GM19324 (cell line): Measurements from ENCODE around the gene INPP5A.
"Not testable (repeated sequence)": the region's sequence is repeated elsewhere in the genome, so short reads cannot be mapped to it uniquely, and the experiment has no call there.

Experiments used
- ATAC-seq: cut with Tn5 transposase; IDR thresholded peaks from one replicate; pipeline ENCODE4 v1.9.1; 2021; ENCODE audit warnings: mild to moderate bottlenecking, moderate library complexity; ENCODE audit not compliant: unreplicated experiment, low FRiP score

Gene INPP5A

DNA sequence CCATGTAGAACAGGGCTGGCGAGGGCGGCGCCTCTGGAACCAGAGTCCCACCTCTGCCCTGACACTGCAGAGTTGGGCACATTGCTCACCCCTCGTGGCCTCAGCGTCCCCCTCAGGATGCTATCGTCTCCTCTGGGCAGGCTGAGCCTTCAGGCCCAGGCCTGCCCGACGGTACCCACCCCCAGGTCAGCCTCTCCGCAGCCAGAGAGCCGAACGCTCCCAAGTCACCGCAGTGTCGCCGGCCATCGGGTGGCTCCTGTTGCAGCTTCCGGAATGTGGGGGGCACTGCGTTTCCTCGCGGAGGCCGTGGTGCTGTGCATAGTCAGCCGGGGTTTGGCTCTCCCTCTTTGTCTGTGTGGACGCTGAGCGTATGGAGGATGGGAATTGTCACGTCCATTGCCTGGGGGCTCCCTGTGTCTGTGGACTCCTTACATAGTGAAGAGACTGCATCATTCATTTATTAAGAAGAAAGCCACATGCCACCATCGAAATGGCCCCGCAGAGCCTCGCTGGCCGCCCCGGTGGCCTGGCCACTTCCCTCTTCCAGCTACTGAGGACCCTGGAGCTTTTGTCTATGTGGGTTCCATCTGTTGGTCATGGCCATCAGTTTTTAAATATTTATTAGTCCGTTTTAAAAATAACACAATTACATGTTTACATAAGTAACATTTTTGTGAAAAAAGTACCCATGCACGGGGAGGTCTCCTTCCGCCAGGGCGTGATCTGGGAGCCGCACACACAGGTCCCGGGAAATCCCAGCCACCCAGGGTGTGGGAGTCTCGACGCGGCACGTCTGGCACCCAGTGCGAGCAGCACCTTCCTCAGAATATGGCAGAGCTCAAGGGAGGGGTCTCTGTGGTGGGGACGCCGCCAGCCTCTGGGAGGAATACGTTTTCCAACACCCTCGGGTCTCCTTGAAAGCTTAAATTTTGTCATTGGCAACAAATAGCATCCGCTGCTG lies 232.8 kb downstream of the INPP5A start:
- no peak for ATAC-seq

DNA sequence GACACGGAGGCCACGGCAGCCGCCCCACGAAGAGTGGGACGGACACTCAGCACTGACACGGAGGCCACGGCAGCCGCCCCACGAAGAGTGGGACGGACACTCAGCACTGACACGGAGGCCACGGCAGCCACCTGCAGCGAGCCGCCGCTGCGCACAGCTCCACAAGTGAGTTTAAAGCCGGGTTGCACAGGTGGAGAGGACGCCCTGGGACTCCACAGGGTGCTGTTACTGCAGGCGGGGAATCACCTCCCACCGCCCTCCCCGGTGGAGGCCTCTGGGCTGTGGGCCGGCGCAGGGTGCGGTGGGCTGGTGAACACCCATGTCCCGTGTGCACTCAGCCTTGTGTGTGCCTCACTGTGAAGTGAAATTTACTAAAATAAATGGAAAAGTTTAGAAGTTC lies 235.2 kb downstream of the INPP5A start:
- not testable (repeated sequence) for ATAC-seq

DNA sequence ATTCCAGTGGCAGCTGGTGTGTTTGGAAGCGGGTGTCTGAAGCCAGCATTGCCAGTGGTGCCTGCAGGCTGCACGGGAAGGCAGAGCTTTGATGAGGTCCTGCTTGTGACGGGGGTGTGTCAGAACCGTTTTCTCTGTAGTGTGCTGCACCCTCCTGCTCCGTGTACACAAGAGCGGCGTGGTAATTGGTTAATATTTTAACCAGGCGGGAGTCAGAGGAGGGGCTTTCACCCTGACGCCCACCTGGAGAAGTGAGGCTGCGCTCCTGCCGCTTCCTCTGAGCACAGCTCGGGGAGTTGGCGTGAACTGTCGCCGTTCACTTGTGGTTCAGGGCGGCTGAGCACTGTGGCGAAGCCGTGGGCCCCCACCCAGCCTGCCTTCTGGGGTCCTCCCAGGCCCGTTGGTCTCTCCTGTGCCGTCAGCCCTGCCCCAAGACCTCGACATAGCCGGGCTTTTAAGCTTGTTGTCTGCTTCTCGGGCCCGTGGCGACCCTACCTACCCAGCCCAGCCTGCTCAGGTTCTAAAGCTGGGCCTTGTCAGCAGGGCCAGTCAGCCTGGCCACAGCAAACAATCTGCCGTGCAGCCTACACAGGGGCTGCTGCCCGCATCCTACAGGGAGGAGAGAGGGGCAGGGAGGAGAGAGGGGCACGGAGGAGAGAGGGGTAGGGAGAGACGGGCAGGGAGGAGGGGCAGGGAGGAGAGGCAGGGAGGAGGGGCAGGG lies 236.8 kb downstream of the INPP5A start:
- no peak for ATAC-seq

DNA sequence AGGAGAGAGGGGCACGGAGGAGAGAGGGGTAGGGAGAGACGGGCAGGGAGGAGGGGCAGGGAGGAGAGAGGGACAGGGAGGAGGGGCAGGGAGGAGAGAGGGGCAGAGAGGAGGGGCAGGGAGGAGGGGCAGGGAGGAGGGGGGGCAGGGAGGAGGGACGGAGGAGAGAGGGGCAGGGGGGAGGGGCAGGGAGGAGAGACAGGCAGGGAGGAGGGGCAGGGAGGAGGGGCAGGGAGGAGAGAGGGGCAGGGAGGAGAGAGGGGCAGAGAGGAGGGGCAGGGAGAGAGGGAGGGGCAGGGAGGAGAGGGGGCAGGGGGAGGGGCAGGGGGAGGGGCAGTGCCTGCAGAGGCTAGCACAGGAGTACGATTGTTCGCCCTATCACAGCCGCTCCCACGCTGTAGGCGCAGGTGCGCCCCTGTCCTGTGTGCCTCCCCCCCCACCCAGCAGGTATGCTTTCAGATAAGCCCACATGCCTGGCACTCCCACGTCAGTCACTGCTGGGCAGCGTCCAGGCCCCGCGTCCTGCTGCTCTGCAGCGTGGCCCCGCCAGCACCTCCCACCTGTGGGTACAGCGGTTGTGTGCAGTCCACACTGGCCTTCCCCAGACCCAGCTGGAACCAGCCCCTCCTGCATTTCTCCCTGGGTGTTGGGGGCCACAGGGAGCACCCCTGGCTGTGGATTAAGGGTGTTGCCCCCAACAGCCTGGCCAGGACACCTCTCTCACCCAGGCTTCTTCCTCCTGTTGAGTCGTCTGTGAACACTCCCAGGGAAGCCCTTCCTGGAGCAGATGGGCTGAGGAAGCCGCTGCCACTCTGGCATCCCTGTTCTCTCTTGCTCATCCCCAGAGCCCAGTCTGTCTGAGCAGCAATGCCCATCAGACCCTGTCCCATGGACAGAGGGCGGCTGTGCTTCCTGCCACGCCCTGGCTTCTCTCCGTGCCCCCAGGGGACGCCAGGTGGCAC lies 237.6 kb downstream of the INPP5A start:
- ATAC-seq: no peak

DNA sequence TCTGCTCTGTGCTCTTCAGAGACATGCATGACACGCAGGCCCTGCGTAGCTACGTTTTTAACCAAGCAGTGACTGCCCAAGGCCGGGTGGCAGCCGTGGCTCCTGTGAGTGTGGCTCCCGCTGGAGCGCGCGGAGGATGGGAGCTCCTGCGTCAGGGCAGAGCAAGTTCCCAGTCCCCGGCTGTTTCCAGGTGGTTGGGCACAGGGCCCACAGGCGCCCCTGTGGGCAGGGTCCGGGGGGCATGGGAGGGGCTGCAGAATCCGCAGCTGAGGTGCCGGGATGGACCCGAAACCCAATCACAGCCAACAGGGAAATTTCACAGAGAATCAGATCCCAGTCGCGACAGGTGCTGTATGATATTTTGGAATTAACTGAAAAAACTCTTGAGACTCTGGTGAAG lies 238.6 kb downstream of the INPP5A start:
- ATAC-seq: no peak

DNA sequence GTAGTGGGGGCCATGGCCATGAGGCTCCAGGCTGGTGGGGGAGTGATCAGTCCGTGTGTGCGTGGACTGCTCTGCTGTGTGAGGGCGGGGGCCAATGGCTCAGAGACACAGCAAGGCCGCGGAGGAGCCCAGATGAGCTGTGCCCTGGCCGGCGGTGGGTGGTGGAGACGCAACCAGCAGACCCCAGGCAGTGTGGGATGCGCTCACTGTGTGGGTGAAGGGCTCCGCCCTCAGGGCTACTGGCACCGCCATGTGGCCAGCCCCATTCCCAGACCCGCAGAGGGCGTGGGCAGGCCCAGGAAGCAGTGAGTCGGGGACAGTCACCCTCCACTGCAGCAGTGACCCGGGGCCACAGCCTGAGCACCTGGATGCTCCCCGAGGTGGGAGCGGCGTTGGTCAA lies 239.2 kb downstream of the INPP5A start:
- no peak for ATAC-seq

DNA sequence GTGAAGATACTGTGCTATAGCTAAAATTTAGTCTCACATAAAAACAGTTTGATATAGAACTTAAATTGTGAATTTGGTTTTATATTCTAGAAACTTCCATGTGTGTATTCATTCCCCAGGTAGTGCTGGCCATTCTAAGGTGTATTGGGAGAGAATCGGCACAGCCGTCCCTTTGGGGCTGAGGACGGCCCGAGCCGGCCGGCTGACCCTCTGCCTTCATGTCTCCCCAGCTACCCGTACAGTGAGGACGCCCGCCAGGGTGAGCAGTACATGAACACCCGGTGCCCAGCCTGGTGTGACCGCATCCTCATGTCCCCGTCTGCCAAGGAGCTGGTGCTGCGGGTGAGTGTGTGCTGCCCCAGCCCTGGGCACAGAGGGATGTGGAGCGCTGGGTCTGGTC lies 239.9 kb downstream of the INPP5A start:
- ATAC-seq: no peak

DNA sequence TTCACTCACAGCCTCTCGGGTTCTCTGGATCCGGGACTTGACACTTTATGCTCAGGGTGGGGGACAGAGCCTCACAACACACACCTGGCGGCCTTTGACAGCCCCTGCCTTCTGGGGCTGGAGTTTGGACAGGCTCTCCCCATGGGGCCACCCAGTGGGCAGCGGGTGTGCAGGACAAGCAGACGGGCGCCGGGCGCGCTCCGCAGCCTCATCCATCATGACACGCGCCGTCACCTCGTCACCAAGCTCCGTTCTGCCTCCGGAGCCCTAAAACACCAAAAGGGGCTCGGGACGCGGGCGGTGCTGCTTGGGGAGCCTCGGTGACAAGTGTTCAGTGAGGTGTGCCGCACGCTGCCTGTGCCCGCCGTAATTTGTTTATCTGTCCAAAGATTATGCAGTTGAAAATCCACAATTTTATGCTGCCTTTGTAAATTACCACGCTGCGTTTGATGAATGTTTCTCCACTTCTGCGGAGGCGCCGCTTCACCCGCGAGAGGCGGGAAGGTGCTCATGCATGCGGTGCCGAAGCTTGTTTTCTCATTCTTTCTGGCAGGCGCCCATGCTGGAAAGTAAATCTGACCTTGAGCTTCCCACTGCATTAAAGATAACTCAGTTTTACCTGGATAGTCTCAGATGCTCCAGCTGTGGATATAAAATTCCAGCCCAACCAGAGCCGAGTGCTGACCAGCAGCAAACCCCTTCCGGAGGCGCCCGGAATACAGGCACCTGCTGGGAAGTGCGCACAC lies 242.1 kb downstream of the INPP5A start:
- ATAC-seq: no peak

DNA sequence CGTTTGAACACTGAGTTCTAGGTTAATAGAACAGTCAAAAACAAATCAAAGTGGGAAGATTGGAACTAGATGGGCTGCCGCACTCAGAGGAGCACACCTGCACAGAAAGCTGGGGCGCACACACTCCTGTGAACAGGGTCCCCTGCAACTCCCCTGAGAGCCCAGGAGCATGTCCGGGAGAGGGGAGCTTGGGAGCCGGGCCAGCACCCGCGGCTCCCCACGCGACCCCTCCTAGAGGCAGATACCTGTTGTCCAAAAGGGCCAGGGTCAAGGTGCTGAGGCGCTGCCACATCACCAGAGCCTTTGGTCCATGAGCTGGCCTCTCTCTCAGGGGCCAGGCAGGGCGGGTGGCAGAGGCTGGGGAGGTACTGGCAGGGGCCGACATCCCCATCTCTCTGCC lies 242.8 kb downstream of the INPP5A start:
- no peak for ATAC-seq

DNA sequence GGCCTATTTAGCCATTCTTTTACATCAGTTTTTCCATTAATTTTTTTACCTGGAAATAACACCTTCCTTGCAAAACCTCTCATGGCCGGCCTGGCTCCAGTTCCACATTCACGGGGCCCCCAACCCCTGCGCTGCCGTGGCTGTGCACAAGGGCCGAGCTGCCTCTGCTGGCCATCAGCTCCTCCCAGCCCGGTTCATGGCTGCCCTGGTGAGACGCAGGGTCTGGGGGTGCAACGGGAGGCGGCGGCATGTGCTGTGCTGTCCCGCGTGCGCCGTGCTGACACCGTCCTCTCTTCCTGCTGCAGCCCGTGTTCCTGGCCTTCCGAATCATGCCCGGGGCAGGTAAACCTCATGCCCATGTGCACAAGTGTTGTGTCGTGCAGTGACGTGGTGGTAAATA lies 244.0 kb downstream of the INPP5A start:
- no peak for ATAC-seq

DNA sequence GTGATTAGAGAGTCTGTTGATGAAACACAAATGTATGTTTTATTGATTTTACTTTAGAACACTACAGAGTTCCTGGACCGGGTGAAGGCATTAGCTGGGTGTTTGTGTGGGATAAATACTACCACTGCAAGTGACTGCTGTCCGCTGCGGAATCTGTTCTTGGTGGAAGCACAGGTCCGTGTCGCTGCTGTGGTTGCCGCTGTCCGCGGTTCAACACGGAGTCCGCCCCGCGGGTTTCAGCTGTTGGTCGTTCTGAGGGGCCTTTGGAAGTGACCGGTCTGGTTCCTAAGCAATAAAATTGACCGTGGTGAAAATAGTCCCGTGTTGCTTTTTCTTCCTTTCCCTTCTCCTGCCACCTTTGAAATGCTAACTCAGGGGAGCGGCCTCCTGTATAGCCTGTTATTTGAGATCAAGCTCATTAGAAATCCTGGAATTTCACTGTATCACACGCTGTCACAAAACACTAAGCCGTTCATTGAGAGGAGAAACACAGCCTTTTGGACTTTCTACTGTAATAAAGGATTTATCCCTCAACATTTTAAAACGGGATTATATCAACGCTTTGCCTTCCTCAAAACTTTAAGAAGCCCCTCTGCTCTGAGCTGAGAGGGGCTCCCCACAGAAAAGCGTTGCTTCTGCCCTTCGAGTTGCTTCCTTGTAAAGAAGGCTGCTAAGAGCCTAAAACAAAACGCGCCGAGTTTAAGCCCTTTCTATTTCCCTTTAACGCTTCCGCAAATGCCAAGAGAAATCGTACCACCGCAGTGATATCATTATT lies 245.8 kb downstream of the INPP5A start:
- no peak for ATAC-seq

DNA sequence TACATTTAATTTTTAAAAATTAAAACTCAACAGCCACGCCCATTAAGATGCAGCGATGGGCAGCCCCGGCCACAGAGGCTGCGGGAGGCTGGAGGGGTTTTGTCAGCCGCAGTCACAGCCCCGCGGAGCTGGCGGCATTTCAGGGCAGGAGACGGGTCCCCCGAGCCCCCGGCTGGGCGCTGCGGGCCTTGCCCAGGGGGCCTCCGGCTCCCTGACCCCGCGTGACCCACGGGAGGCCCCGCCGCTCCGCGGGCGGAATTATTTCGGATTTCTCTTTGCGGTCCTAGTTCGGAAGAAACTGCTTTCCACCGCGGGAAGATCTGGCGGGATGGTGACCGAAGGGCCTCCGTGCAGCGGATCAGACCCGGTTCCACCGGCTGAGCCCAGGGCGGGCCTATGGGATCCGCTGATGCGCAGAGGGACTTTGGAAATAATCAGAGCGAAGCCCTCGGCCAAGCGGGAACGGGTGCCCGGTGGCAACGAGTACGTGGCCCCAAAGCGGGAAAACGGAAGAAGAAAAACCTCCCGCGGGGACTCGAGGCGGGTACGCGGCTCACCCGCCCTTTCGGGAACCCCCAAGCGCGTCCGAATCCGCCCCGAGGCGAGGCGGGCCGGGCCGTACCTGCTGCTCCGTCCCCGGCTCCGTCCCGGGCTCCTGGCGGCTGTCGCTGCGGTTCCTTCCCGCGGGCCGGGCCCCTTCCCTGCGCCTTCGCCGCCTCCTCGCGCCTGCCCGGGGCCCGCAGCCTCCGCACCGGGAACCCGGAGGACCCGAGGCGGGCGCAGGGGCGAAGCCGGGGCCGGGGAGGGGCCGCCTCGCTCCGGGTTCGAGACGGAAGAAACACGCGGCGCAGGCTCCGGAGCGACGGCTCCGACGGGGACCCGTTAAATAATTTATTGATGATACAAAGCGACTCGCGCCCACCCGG lies 246.6 kb downstream of the INPP5A start:
- no peak for ATAC-seq

DNA sequence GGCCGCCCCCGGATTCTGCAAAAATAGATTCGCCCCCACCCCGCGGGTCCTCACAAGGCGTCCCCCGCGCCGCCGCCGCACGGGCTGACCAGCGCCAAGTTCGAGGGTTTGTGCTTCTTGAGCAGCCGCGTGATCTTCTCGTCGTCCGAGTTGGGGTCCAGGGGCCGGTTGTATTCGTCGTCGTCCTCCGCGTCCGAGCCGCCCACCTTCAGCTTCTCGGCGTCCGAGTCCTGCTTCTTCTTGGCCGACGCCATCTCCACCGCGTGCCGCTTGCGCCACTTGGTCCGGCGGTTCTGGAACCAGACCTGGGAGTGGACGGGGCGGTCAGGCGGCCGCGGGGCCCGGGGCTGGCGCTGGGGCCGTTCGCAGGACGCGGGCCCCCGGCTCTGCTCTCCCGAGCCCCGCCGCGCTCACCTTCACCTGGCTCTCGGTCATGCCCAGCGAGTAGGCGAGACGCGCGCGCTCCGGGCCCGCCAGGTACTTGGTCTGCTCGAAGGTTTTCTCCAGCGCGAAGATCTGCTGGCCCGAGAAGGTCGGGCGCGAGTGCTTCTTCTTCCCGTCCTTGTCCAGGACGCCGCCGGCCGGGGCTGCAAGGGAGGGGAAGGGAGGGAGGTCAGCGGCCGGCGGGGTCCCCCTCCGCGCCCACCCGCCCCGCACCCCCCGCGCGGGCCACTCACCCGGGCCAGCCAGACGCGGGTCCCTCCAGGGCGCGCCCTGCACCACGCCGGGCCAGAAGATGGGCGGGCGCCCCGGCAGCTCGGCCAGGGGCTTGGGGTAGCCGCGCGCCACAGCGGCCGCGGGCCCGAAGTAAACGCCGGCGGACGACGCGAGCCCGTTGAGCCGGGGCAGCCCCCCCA lies 247.5 kb downstream of the INPP5A start:
- no peak for ATAC-seq

DNA sequence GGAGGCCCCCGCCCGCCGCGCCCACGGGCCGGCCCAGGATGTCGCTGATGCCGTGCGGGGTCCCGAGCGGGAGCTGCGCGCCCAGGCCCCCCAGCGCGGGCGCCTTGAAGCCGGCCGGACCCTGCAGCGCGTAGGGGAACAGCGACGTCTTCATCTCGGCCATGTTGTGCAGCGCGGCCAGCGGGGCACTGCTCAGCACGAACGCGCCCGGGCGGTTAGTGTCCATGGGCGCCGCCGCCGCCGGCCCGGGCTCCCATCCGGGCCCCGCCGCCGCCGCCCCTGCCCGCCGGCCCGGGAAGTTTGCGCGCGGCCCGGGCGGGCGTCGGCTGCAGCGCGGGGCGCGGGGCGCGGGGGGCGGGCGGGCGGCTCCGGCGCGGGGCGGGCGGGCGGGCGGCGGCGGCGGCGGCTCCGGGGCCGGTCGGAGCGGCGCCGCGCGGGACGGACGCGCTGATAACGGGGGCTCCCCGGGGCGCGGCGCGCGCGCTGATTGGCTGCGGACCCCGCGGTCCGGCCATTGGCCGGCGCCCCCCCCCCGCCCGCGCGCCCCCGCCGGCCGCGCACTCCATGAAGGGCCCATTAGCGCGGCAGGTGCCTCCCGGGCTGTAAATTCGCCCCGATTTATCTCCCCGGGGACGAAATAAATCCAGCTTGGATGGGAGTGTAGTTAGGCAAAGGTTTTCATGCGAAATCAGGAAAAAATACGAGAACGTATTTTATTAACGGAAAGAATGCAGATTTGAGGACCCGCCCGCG lies 248.3 kb downstream of the INPP5A start, which contains the start of gene NKX6-2:
Gene NKX6-2 (minus strand): TSS at position 425 of the 753 bp plus-strand sequence. CDS start 199 bp downstream, at position 226.
- no peak for ATAC-seq

DNA sequence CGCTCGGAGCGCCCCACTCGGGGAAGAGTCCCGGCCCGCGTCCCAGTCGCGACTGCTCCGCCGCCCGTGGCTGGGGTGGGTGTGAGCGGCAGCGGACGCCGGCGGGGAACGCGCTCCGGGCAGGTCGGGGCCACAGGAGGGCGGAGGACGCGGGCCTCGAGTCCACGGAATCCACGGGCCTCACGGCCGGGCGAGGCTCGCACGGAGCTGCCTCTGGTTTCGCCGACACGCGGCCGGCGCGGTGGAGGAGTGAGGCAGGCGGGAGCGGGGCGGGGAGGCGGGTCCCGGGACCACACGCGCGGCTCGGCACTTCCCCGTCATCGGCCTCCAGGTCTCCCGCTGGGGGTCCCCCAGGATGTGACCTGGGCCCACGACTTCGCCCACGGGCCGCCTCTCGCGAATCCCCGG lies 248.9 kb downstream of the INPP5A start:
- ATAC-seq: no peak

DNA sequence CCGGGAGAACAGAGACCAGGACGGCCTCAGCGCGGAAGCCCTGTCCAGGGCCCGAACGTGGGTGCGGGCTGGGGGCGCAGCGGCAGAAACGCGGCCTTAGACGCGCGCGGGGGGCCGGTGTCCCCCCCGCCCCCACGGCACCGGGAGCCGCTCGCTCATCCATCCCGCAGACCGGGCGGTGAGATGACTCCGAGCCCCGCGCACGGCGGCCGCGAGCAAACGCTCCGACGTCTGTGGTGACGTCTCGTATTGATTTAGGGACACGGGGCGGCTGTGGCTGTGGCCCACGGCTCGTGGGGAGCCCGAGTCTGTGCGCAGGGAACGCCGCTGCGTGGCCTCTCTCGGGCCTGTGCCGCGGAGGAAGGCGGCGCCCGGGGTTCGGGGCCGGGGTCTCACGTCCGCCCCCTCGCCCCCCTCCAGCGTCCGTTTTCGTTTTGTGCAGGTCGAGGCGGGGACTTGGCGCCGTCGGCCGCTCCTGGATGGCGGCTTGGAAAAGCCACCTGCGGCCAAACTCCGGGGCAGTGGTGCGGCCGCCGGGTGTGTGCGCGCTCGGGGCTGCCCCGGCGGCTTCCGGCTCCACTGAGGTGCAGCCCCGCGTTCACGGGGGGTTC lies 249.4 kb downstream of the INPP5A start:
- ATAC-seq: no peak
